Cardiac muscle cell (in vitro differentiated cells and primary cell): Measurements from ENCODE around the gene AHCYL2. TPM values are rescaled to one million over a fixed set of nuclear protein-coding genes. Genes with fewer than 3 reads are reported as not detected.

Experiments used
- DNase-seq, 2 donors: peaks; one replicate each; pipeline versions ENCODE4 v3.0.0 to v3.0.0-alpha.2; 2010 to 2017; ENCODE audit warnings: low read depth in 1 of 2, low spot score in 1 of 2
- H3K27ac ChIP-seq: fragments of 200-600 bp; sonication (generic); 2 replicates; pipeline ENCODE4 v1.5.1; 2016
- H3K27me3 ChIP-seq: fragments of 200-600 bp; sonication (generic); 2 replicates; pipeline ENCODE4 v1.6.0; 2016; ENCODE audit warnings: control low read depth
- H3K36me3 ChIP-seq: fragments of 200-600 bp; sonication (generic); 2 replicates; pipeline ENCODE4 v1.5.1; 2016; ENCODE audit warnings: control low read depth
- H3K4me1 ChIP-seq: fragments of 200-600 bp; sonication (generic); 2 replicates; pipeline ENCODE4 v1.8.1; 2017; ENCODE audit warnings: low read depth, mild to moderate bottlenecking, mixed run types
- H3K4me3 ChIP-seq: fragments of 200-600 bp; sonication (generic); 2 replicates; pipeline ENCODE4 v1.5.1; 2016; ENCODE audit warnings: mild to moderate bottlenecking
- H3K9me3 ChIP-seq: fragments of 200-600 bp; sonication (generic); 2 replicates; pipeline ENCODE4 v1.5.1; 2017; ENCODE audit warnings: low read depth, mild to moderate bottlenecking, control low read depth
- polyA plus RNA-seq: library from polyadenylated mRNA; unstranded; fragments of >200 nt; fragmentation: Nextera tagmentation; extraction: Ambion mirVana; gene quantifications from 2 replicates; pipeline ENCODE4 v1.2.1, GENCODE V29; 2016
- total RNA-seq: library from RNA; depleted of rRNA; stranded (reverse); fragments of >200 nt; gene quantifications from 2 replicates; pipeline ENCODE4 v1.2.3, GENCODE V29; 2016
- TF ChIP-seq, protein P1 (sequence below): IDR thresholded peaks from 2 replicates; pipeline ENCODE4 v1.5.1; 2012; ENCODE audit warnings: low read depth, mild to moderate bottlenecking, low read length

AHCYL2 gene
- total and polyA plus RNA-seq, 2 experiments from 2014 or later, result 28.5 to 30.8 TPM

- no peak for DNase-seq
- Histone ChIP-seq H3K27me3 (no peaks in the 10 kb centered on the region), H3K9me3 (no peaks in the 10 kb centered on the region), H3K4me1 (no peaks in the 10 kb centered on the region), H3K36me3 (no peaks in the 10 kb centered on the region), H3K4me3 (no peak overlapping the region), H3K27ac (no peak overlapping the region)
- TF ChIP-seq, protein P1, sequence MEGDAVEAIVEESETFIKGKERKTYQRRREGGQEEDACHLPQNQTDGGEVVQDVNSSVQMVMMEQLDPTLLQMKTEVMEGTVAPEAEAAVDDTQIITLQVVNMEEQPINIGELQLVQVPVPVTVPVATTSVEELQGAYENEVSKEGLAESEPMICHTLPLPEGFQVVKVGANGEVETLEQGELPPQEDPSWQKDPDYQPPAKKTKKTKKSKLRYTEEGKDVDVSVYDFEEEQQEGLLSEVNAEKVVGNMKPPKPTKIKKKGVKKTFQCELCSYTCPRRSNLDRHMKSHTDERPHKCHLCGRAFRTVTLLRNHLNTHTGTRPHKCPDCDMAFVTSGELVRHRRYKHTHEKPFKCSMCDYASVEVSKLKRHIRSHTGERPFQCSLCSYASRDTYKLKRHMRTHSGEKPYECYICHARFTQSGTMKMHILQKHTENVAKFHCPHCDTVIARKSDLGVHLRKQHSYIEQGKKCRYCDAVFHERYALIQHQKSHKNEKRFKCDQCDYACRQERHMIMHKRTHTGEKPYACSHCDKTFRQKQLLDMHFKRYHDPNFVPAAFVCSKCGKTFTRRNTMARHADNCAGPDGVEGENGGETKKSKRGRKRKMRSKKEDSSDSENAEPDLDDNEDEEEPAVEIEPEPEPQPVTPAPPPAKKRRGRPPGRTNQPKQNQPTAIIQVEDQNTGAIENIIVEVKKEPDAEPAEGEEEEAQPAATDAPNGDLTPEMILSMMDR, result no peak
These were observed 129.8 kb downstream of the AHCYL2 start for GRCh38 chr7:129354428-129355157.

- DNase-seq, result no peak
- Histone ChIP-seq H3K4me3 (no peak overlapping the region), H3K4me1 (no peaks in the 10 kb centered on the region), H3K9me3 (no peaks in the 10 kb centered on the region), H3K27ac (no peak overlapping the region), H3K36me3 (no peaks in the 10 kb centered on the region), H3K27me3 (no peaks in the 10 kb centered on the region)
- TF ChIP-seq, protein P1, result no peak
These were observed 131.3 kb downstream of the AHCYL2 start for GRCh38 chr7:129356176-129356575.

- Histone ChIP-seq H3K4me3 (no peak overlapping the region), H3K27me3 (no peaks in the 10 kb centered on the region), H3K4me1 (no peaks in the 10 kb centered on the region), H3K27ac (no peak overlapping the region), H3K36me3 (no peaks in the 10 kb centered on the region), H3K9me3 (no peaks in the 10 kb centered on the region)
- DNase-seq, result no peak
- TF ChIP-seq, protein P1, result no peak
These were observed 134.3 kb downstream of the AHCYL2 start for GRCh38 chr7:129359176-129359575.

GRCh38 chr7:129359638-129360037, 134.8 kb downstream of the AHCYL2 start:
- Histone ChIP-seq H3K4me3 (no peak overlapping the region), H3K27ac (no peak overlapping the region), H3K36me3 (no peaks in the 10 kb centered on the region), H3K9me3 (no peaks in the 10 kb centered on the region), H3K27me3 (no peaks in the 10 kb centered on the region), H3K4me1 (no peaks in the 10 kb centered on the region)
- TF ChIP-seq, protein P1, result no peak
- DNase-seq, result no peak

DNA sequence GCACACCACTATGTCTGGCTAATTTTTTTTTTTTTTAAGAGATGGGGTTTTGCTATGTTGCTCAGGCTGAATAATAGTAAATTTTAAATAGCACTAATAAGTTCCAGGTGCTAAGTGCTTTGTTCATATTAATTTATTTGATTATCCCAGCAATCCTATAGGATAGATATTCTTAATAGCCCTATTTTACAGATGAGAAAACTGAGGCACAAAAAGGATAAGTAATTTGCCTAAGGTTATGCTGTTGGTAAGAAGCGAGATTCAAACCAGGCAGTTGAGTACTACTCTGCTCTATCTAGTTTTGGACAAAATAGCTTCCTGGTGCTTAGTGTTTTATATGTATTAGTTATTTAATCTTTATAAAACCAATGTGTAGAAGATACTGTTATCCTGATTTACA, 136.9 kb downstream of the AHCYL2 start:
- Histone ChIP-seq H3K27me3 (no peaks in the 10 kb centered on the region), H3K27ac (no peak overlapping the region), H3K4me3 (no peak overlapping the region), H3K9me3 (no peaks in the 10 kb centered on the region), H3K36me3 (no peaks in the 10 kb centered on the region), H3K4me1 (no peaks in the 10 kb centered on the region)
- TF ChIP-seq, protein P1, result no peak
- DNase-seq, result no peak

GRCh38 chr7:129362496-129362895, 137.7 kb downstream of the AHCYL2 start:
- no peak for DNase-seq
- Histone ChIP-seq H3K4me3 (no peak overlapping the region), H3K9me3 (no peaks in the 10 kb centered on the region), H3K27me3 (no peaks in the 10 kb centered on the region), H3K36me3 (no peaks in the 10 kb centered on the region), H3K4me1 (no peaks in the 10 kb centered on the region), H3K27ac (no peak overlapping the region)
- TF ChIP-seq, protein P1, result no peak
